ENCODE data around the gene RRP8. TPM values are rescaled to one million over a fixed set of nuclear protein-coding genes. Genes with fewer than 3 reads are reported as not detected.

The RRP8 gene
- polyA plus RNA-seq, 1 donor, result 21.2 TPM

GRCh38 chr11:6570691-6571427 lies 32.6 kb downstream of the RRP8 start:
- no peak for DNase-seq

GRCh38 chr11:6569706-6570105 lies 33.7 kb downstream of the RRP8 start:
- DNase-seq, result no peak

DNA sequence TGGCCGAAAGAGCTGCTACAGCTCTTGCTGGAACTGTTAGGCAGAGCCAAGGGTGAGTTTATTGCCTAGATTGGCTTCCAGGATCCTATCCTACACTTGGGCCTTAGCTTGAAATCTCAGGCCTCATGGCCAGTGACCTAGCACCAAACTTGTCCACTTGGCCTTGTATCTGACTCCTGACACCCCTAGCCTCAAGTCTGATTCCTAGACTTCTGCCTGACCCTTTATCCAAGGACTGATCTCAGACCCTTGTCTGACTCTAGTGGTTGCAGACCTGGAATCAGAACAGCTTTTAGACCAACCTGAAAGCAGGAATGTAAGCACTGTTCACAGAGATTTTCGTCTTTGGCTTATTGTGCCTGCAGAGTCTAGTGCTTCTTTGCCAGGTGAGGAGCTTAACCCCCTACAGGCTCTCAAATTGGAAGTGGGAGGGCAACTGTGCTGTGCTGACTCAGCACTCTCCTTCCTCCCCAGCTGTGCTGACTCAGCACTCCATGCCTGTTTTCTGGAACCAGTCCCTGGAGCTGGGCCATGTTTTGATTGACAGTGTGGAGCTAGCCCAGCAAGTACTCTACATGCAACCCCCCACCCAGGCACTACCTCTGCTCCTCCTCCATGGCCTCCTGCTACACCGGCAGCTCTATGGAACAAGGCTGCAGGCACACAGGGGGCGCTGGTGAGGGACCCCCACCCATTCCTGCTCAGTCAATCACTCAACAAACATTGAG lies 35.1 kb downstream of the RRP8 start:
- DNase-seq, result peak; percentile 53

DNA sequence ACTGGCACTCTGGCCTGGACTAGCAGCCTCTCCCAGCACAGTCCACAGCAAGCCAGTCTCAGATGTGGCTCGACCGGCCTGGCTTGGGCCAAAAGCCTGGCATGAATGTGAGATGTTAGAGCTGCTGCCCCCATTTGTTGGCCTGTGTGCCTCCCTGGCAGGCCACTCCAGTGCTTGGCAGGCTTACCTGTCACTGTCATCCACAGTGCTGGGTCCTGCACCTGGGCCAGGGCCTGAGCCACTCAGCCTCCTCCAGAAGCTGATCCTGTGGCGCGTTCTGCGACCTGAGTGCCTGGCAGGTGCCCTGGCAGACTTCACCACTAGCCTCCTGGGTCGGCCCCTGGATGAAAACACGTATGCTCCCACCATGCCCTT lies 36.1 kb downstream of the RRP8 start:
- no peak for DNase-seq

- no peak for DNase-seq
Observed at GRCh38 chr11:6566704-6567370, 36.6 kb downstream of the RRP8 start.

DNA sequence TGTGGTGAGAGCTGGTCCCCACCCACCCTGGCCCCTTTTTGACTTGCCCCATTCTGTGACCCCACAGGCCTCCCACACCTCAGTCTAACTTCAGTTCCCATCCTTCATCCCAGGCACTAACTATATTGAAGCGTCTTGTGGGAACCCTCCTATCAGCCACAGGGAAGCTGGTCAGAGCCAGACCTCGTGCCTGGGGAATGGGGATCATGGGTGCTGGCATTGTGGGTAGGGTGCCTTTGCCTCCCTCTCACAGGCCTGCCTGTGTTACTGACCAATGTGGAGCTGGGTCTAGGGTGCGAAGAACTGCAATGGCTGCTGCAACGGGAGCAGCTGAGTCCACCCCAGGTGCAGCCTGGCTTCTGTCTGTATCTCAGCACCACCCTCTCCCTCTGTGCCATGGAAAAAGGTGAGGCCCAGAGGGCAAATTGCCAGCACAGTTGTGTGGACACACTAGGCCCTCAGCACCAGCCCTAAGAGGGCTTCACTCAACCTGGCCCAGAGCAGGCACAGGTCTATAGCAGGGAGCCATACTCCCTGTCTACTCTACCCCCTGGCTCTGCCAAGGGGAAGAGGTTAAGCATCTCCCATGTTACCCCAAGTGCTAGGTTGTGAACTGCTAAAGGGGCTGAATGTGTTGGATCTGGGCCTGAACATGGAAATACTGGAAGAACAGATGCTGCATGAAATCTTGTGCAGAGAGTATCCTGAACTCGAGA lies 37.3 kb downstream of the RRP8 start:
- DNase-seq, result no peak

GRCh38 chr11:6565325-6565724 lies 38.1 kb downstream of the RRP8 start:
- no peak for DNase-seq

- no peak for DNase-seq
Observed at GRCh38 chr11:6563667-6564066, 39.7 kb downstream of the RRP8 start.

GRCh38 chr11:6563121-6563619 lies 40.2 kb downstream of the RRP8 start:
- no peak for DNase-seq

GRCh38 chr11:6561288-6561687 lies 42.1 kb downstream of the RRP8 start:
- no peak for DNase-seq

DNA sequence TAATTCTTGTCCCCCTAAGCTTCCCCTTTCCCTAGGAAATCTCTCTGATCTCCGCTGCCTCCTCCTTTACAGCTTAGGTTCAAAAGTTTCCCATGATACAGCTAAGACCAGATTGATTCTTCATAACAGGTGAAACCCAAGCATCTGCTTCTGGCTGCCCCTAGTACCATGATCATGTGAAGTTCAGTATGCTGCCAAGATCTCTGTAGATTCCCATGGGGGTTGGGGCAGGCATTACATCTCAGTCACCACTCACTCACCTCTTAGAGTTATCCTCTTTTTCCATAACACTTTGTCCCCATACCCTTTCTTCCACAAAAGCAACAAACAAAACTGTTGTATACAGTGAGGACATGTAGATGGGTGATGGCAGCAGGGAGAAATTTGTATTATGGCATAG lies 44.0 kb downstream of the RRP8 start:
- no peak for DNase-seq

GRCh38 chr11:6557761-6558674 lies 45.4 kb downstream of the RRP8 start:
- no peak for DNase-seq

- no peak for DNase-seq
Observed at GRCh38 chr11:6557063-6557462, 46.4 kb downstream of the RRP8 start.

GRCh38 chr11:6556139-6556949 lies 47.1 kb downstream of the RRP8 start:
- DNase-seq, result peak; percentile 39

- DNase-seq, result no peak
Observed at GRCh38 chr11:6554828-6555706, 48.3 kb downstream of the RRP8 start.

GRCh38 chr11:6553634-6554033 lies 49.8 kb downstream of the RRP8 start:
- no peak for DNase-seq

DNA sequence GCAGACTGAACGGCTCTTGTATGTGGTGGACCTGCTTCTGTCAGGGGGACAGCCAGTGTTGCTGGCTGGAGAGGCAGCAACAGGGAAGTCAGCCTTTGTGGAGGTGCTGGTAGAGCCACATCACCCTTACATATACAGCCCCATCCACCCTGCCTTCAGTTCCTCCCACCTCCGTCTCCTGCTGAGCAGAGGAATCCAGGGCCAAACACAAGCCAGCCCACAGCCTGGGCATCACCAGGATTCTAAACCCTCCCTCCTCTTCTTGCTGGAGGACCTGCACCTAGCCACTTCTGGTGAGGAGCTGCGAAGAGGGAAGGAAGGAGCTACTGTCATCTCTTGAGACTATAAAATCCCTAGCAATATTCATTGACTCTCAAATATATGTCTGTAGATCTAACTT lies 54.8 kb downstream of the RRP8 start:
- no peak for DNase-seq

- DNase-seq, result no peak
Observed at GRCh38 chr11:6548121-6548520, 55.3 kb downstream of the RRP8 start.

DNA sequence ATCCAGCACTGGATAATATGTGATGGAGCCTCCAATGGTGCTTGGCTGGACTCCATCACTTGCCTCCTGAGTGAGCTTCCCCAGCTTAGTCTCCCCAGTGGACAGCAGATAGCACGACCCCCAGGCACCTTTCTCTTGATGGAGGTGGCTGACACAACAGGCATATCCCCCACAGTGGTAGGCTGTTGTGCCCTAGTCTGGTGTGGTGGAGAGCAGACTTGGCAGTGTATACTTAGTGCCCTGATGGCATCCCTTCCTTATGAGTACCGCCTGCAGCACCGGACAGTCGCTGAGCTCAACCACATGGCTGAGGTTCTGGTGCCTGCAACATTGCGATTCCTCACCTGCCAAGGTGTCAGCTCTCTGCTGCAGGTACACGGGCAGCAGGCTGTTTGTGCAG lies 56.2 kb downstream of the RRP8 start:
- DNase-seq, result no peak
